Measurements from ENCODE around the gene ZNF45. TPM values are rescaled to one million over a fixed set of nuclear protein-coding genes. Genes with fewer than 3 reads are reported as not detected.

Gene ZNF45
- 22.1 and 22.8 TPM in 2 replicates for total RNA-seq (2021)
- Bru-seq, nascent RNA = percentile 76 among the genes with signal in this experiment
- BruChase-seq, experiment 1, labeled RNA remaining after a 2-hour chase = percentile 79 among the genes with signal in this experiment
- percentile 72 among the genes with signal in this experiment for BruChase-seq, experiment 2, labeled RNA remaining after a 6-hour chase
- long read RNA-seq, partial matches to known transcripts = 2 of 24 reads
- long read RNA-seq, other reads (novel, unspliced or antisense) = 18 of 24 reads

GRCh38 chr19:43934985-43935708 lies at the start of gene ZNF45:
ZNF45 (minus strand) TSS chr19:43935282; CDS start chr19:43922185, 13,097 bp downstream.
- no peak for TF ChIP-seq EZH2 (IDR thresholded peaks at IDR 0.05; ENCODE audit: borderline replicate concordance, low read depth, low read length, poor library complexity, severe bottlenecking)
- TF ChIP-seq, protein P1, sequence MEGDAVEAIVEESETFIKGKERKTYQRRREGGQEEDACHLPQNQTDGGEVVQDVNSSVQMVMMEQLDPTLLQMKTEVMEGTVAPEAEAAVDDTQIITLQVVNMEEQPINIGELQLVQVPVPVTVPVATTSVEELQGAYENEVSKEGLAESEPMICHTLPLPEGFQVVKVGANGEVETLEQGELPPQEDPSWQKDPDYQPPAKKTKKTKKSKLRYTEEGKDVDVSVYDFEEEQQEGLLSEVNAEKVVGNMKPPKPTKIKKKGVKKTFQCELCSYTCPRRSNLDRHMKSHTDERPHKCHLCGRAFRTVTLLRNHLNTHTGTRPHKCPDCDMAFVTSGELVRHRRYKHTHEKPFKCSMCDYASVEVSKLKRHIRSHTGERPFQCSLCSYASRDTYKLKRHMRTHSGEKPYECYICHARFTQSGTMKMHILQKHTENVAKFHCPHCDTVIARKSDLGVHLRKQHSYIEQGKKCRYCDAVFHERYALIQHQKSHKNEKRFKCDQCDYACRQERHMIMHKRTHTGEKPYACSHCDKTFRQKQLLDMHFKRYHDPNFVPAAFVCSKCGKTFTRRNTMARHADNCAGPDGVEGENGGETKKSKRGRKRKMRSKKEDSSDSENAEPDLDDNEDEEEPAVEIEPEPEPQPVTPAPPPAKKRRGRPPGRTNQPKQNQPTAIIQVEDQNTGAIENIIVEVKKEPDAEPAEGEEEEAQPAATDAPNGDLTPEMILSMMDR (conservative IDR thresholded peaks at IDR 0.05; ENCODE audit: low read depth, low read length) = no peak
- Histone ChIP-seq H3K4me1 (ENCODE audit: insufficient read depth, low read length, poor library complexity, severe bottlenecking) (peaks cover 5% of the 10 kb centered on the region), H3K36me3 (ENCODE audit: insufficient read depth, low read length, poor library complexity, severe bottlenecking) (peaks cover 19% of the 10 kb centered on the region), H3K27me3 (replicated peaks; ENCODE audit: insufficient read depth, low read depth, low read length, poor library complexity) (no peaks in the 10 kb centered on the region), H3K27ac (ENCODE audit: low read depth, low read length, poor library complexity, severe bottlenecking) (peak within 1 kb of the TSS; percentile 81), H3K4me3 (ENCODE audit: low read depth, low read length, poor library complexity, severe bottlenecking) (peak within 1 kb of the TSS; percentile 74), H3K9me3 (ENCODE audit: low read depth, low read length, poor library complexity, severe bottlenecking) (peaks cover 12% of the 10 kb centered on the region)
- BruUV-seq (replicated peaks) = no TSS peak
- ChIA-PET CTCF (interaction anchor here (0.6 kb wide), 1 partner anchor 125 kb away, joined by 3 read pairs; no protein-coding TSS in a partner anchor), POLR2A (ENCODE audit: low non-redundant PET) (interaction anchor here (0.6 to 1.0 kb wide), 2 partner anchors 31 to 267 kb away, joined by 3 to 4 read pairs; no protein-coding TSS in a partner anchor)
- DNase-seq (ENCODE audit: low spot score) = peak; percentile 96
- intact Hi-C loops (cut with micrococcal nuclease; ENCODE audit: unreplicated experiment) = no loop called here

GRCh38 chr19:43984687-43985000 lies 49.6 kb upstream of the ZNF45 start:
- ChIA-PET CTCF (interaction anchor here (0.6 kb wide), 1 partner anchor 546 kb away, joined by 8 read pairs; no protein-coding TSS in a partner anchor), POLR2A (ENCODE audit: low non-redundant PET) (no interaction called here)
- DNase-seq (ENCODE audit: low spot score) = peak; percentile 8
- Histone ChIP-seq H3K4me1 (ENCODE audit: insufficient read depth, low read length, poor library complexity, severe bottlenecking) (no peaks in the 10 kb centered on the region), H3K9me3 (ENCODE audit: low read depth, low read length, poor library complexity, severe bottlenecking) (no peaks in the 10 kb centered on the region), H3K4me3 (ENCODE audit: low read depth, low read length, poor library complexity, severe bottlenecking) (peak overlapping the region; percentile 78), H3K36me3 (ENCODE audit: insufficient read depth, low read length, poor library complexity, severe bottlenecking) (peaks cover 5% of the 10 kb centered on the region), H3K27ac (ENCODE audit: low read depth, low read length, poor library complexity, severe bottlenecking) (peak overlapping the region; percentile 71), H3K27me3 (replicated peaks; ENCODE audit: insufficient read depth, low read depth, low read length, poor library complexity) (no peaks in the 10 kb centered on the region)
- intact Hi-C loops (cut with micrococcal nuclease; ENCODE audit: unreplicated experiment) = no loop called here
- TF ChIP-seq, protein P1 (conservative IDR thresholded peaks at IDR 0.05; ENCODE audit: low read depth, low read length) = no peak
- TF ChIP-seq EZH2 (IDR thresholded peaks at IDR 0.05; ENCODE audit: borderline replicate concordance, low read depth, low read length, poor library complexity, severe bottlenecking) = no peak
- TSS peak; percentile 79 for BruUV-seq (replicated peaks)

- intact Hi-C loops (cut with micrococcal nuclease; ENCODE audit: unreplicated experiment) = no loop called here
- Histone ChIP-seq H3K36me3 (ENCODE audit: insufficient read depth, low read length, poor library complexity, severe bottlenecking) (no peaks in the 10 kb centered on the region), H3K27ac (ENCODE audit: low read depth, low read length, poor library complexity, severe bottlenecking) (peak within 1 kb of the TSS; percentile 71), H3K27me3 (replicated peaks; ENCODE audit: insufficient read depth, low read depth, low read length, poor library complexity) (no peaks in the 10 kb centered on the region), H3K4me1 (ENCODE audit: insufficient read depth, low read length, poor library complexity, severe bottlenecking) (no peaks in the 10 kb centered on the region), H3K9me3 (ENCODE audit: low read depth, low read length, poor library complexity, severe bottlenecking) (peaks cover 1% of the 10 kb centered on the region), H3K4me3 (ENCODE audit: low read depth, low read length, poor library complexity, severe bottlenecking) (peak within 1 kb of the TSS; percentile 78)
- peak; percentile 99 for DNase-seq (ENCODE audit: low spot score)
- no TSS peak for BruUV-seq (replicated peaks)
- POLR2A ChIA-PET (ENCODE audit: low non-redundant PET) = no interaction called here
- TF ChIP-seq, protein P1 (conservative IDR thresholded peaks at IDR 0.05; ENCODE audit: low read depth, low read length) = no peak
- no peak for TF ChIP-seq EZH2 (IDR thresholded peaks at IDR 0.05; ENCODE audit: borderline replicate concordance, low read depth, low read length, poor library complexity, severe bottlenecking)
- CTCF ChIA-PET = no interaction called here
Measured at GRCh38 chr19:43983912-43984686, 49.0 kb upstream of the ZNF45 start, which contains the start of gene ZNF155. ZNF155 (plus strand) TSS chr19:43984188; CDS start chr19:43988544, 4,356 bp downstream.

Data from A673 (cell line).